K562 (cell line): ENCODE data around the gene TMEM116. TPM values are rescaled to one million over a fixed set of nuclear protein-coding genes. Genes with fewer than 3 reads are reported as not detected.
"Not testable (repeated sequence)": the region's sequence is repeated elsewhere in the genome, so short reads cannot be mapped to it uniquely, and the experiment has no call there.

Source experiments
- ATAC-seq: fragments of 200-7000 bp; cut with Tn5 transposase; 3 replicates; pipeline ENCODE4 v1.9.1; 2020; ENCODE audit warnings: moderate library complexity
- BruUV-seq: library from RNA; stranded (reverse); fragments of 400-500 nt; replicated peaks from 2 replicates; lab custom pipeline; 2021; lab: Mats Ljungman, UMichigan
- CTCF ChIA-PET: fragments of 300-600 bp; formaldehyde crosslinking; extraction: SDS; loops from one replicate; lab custom pipeline; 2021; ENCODE audit warnings: low intra/inter-chr PET ratio; lab: Yijun Ruan, JAX
- POLR2A ChIA-PET: fragments of 300-600, 350-650 bp; sonication (Branson Sonifier 250); formaldehyde crosslinking; extraction: SDS; loops from one replicate; lab custom pipeline; 2021; ENCODE audit warnings: antibody characterized with exemption, inconsistent platforms; lab: Yijun Ruan, JAX
- DNase-seq, 4 experiments: peaks; one replicate each; pipeline versions ENCODE4 v3.0.0 to v3.0.0-alpha.2; 2011 to 2018; ENCODE audit warnings: low spot score in 3 of 4, mixed read lengths in 3 of 4; ENCODE audit errors: extremely low read depth in 1 of 4
- FAIRE-seq: peaks from 2 replicates; lab custom pipeline; 2011; peaks lifted over from hg19 to GRCh38; lab: Jason Lieb, UNC
- H2AFZ ChIP-seq: 2 replicates; pipeline ENCODE4 v1.6.0; 2011; ENCODE audit warnings: low read depth, low read length, control low read depth, inconsistent platforms
- H3K27ac ChIP-seq: fragments of 200-600 bp; 3 replicates; pipeline ENCODE4 v1.8.0; 2011; ENCODE audit warnings: low read depth, mild to moderate bottlenecking, control low read depth, inconsistent platforms, low read length, moderate library complexity, mixed read lengths; ENCODE audit errors: extremely low read depth
- H3K27me3 ChIP-seq, 2 experiments: fragments of 300-600 bp in 1 of 2; 2 replicates in 1 of 2; 3 replicates in 1 of 2; pipeline versions ENCODE4 v1.6.0 to v1.8.0; 2011; ENCODE audit warnings: inconsistent platforms in 2 of 2, low read length in 2 of 2, mild to moderate bottlenecking in 1 of 2, mixed read lengths in 1 of 2, moderate library complexity in 1 of 2; ENCODE audit not compliant: control insufficient read depth in 2 of 2, insufficient read depth in 2 of 2
- H3K36me3 ChIP-seq: fragments of 300-600 bp; 3 replicates; pipeline ENCODE4 v1.8.0; 2011; ENCODE audit warnings: mild to moderate bottlenecking, low read length, inconsistent platforms; ENCODE audit not compliant: control insufficient read depth, insufficient read depth
- H3K4me1 ChIP-seq, 2 experiments: fragments of 200-600 bp in 1 of 2; replicated peaks in 1 of 2; 2 replicates in 1 of 2; 3 replicates in 1 of 2; pipeline versions ENCODE4 v1.5.1 to v1.8.0; 2011; ENCODE audit warnings: inconsistent platforms in 2 of 2, low read length in 2 of 2, mild to moderate bottlenecking in 1 of 2, mixed read lengths in 1 of 2, moderate library complexity in 1 of 2; ENCODE audit not compliant: control insufficient read depth in 2 of 2, insufficient read depth in 2 of 2
- H3K4me2 ChIP-seq: 2 replicates; pipeline ENCODE4 v1.6.1; 2011; ENCODE audit warnings: low read length, control low read depth, inconsistent platforms, mixed read lengths; ENCODE audit not compliant: insufficient read depth
- H3K4me3 ChIP-seq: fragments of 200-600 bp; sonication (generic), shearing (Covaris generic); 2 replicates; pipeline ENCODE4 v1.5.1; 2016; ENCODE audit warnings: control low read depth, inconsistent platforms
- H3K79me2 ChIP-seq: fragments of 200-600 bp; 3 replicates; pipeline ENCODE4 v1.8.0; 2011; ENCODE audit warnings: low read length, inconsistent platforms; ENCODE audit not compliant: control insufficient read depth, insufficient read depth
- H3K9ac ChIP-seq, 2 experiments: 2 replicates each; pipeline versions ENCODE4 v1.6.0 to v1.6.1; 2011; ENCODE audit warnings: low read depth in 2 of 2, low read length in 2 of 2, control low read depth in 1 of 2, inconsistent platforms in 1 of 2, mild to moderate bottlenecking in 1 of 2, mixed read lengths in 1 of 2; ENCODE audit not compliant: insufficient read depth in 1 of 2
- H3K9me1 ChIP-seq: one replicate; pipeline ENCODE4 v1.6.0; 2011; ENCODE audit warnings: inconsistent platforms, mild to moderate bottlenecking, low read length, moderate library complexity; ENCODE audit not compliant: control insufficient read depth, insufficient read depth
- H3K9me3 ChIP-seq: replicated peaks from 2 replicates; pipeline ENCODE4 v1.5.1; 2011; ENCODE audit warnings: low read depth, low read length, inconsistent platforms; ENCODE audit not compliant: control insufficient read depth, insufficient read depth
- H4K20me1 ChIP-seq: replicated peaks from 2 replicates; pipeline ENCODE4 v1.6.1; 2011; ENCODE audit warnings: low read length, inconsistent platforms, mixed read lengths; ENCODE audit not compliant: control insufficient read depth, insufficient read depth
- BCOR ChIP-seq: fragments of 450-650 bp; IDR thresholded peaks from 2 replicates; pipeline ENCODE4 v1.6.1; 2016
- KDM1A ChIP-seq, 2 experiments: fragments of 450-650 bp; IDR thresholded peaks; 2 replicates each; pipeline ENCODE4 v1.6.1; 2016; ENCODE audit warnings: mild to moderate bottlenecking in 2 of 2
- RBM25 ChIP-seq: fragments of 200-400 bp; formaldehyde crosslinking; IDR thresholded peaks from 2 replicates; pipeline ENCODE4 v1.6.1; 2018; ENCODE audit warnings: low read length, low read depth, moderate library complexity; ENCODE audit not compliant: severe bottlenecking
- ZNF146 ChIP-seq: IDR thresholded peaks from one replicate; pipeline ENCODE4 v1.6.1; 2018; ENCODE audit warnings: missing compliant biosample characterization; ENCODE audit not compliant: unreplicated experiment
- WGBS: fragments of 100-300 bp; shearing (Covaris generic); methylation state at CpG from one replicate; pipeline ENCODE4 v1.1.6; 2016; ENCODE audit warnings: low coverage, mixed read lengths; ENCODE audit not compliant: insufficient coverage; ENCODE audit errors: missing lambda C conversion rate; 5-methylcytosine and 5-hydroxymethylcytosine counted together
- in situ Hi-C: fragments of 300-500 bp; cut with MboI; formaldehyde crosslinking; loops from 4 replicates; pipeline ENCODE4 v1.15.0; 2018; ENCODE audit warnings: inconsistent platforms, mixed read lengths
- intact Hi-C: fragments of 100-400 bp; cut with micrococcal nuclease; formaldehyde crosslinking; loops from 2 replicates; pipeline ENCODE4 v1.14.2; 2022
- polyA plus RNA-seq, 8 experiments: library from polyadenylated mRNA; depleted of rRNA in 4 of 8; stranded (reverse) in 5 of 8; unstranded in 3 of 8; fragments of >200 nt; fragmentation: Nextera tagmentation in 2 of 8; fragmentation: Illumina TruSeq in 1 of 8; extraction: Ambion mirVana in 2 of 8; extraction: Trizol in 1 of 8; gene quantifications; 2 replicates each; pipeline versions ENCODE4 v1.2.1 to v1.2.3, GENCODE V29; 2011 to 2014; ENCODE audit warnings: inconsistent platforms in 1 of 8, missing spikeins in 1 of 8
- total RNA-seq, 7 experiments: library from RNA; depleted of rRNA in 6 of 7; stranded (reverse); fragments of >200 nt in 6 of 7; fragmentation: Illumina TruSeq in 2 of 7; extraction: Trizol in 2 of 7; gene quantifications; 2 replicates each; pipeline versions ENCODE4 v1.2.1 to v1.2.3, GENCODE V29; 2011 to 2021; ENCODE audit warnings: low replicate concordance in 1 of 7

The TMEM116 gene
- total and polyA plus RNA-seq, 9 of the 15 experiments (the other 6 are each of a cell fraction or from before 2014, with no cell fraction given): 5.2 to 78.6 (median 13.9) TPM

DNA sequence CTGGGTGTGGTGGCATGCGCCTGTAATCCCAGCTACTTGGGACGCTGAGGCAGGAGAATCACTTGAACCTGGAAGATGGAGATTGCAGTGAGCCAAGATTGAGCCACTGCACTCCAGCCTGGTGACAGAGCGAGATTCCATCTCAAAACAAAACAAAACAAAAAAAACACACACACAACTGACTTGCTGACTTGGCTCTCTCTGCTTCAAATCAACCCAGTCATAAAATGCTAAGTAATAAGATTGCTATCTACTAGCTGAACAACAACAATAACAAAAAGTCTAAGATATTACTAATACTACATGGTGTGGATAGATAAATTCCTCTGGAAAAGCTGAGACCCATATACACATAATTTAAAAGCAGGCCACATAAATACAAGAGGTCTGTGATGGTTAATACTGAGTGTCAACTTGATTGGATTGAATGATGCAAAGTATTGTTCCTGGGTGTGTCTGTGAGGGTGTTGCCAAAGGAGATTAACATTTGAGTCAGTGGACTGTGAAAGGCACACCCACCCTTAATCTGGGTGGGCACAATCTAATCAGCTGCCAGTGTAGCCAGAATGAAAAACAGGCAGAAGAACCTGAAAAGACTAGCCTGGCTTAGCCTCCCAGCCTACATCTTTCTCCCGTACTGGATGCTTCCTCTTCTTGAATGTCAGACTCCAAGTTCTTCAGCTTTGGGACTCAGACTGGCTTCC, 60.7 kb downstream of the TMEM116 start:
- FAIRE-seq, CTCF ChIA-PET, DNase-seq, H3K4me1 ChIP-seq, BruUV-seq, H3K9me3 ChIP-seq, H4K20me1 ChIP-seq, H3K9ac ChIP-seq, H3K79me2 ChIP-seq, POLR2A ChIA-PET, H3K4me3 ChIP-seq, H3K27ac ChIP-seq, ATAC-seq, H2AFZ ChIP-seq, intact Hi-C loops, H3K27me3 ChIP-seq, H3K36me3 ChIP-seq, H3K9me1 ChIP-seq, H3K4me2 ChIP-seq: not testable (repeated sequence)
- in situ Hi-C loops: loop anchor here (5.0 kb wide), 1 partner anchor 55 kb away; no protein-coding TSS in a partner anchor
- WGBS: 69% methylated on average over 4 of the region's 4 CpGs

DNA sequence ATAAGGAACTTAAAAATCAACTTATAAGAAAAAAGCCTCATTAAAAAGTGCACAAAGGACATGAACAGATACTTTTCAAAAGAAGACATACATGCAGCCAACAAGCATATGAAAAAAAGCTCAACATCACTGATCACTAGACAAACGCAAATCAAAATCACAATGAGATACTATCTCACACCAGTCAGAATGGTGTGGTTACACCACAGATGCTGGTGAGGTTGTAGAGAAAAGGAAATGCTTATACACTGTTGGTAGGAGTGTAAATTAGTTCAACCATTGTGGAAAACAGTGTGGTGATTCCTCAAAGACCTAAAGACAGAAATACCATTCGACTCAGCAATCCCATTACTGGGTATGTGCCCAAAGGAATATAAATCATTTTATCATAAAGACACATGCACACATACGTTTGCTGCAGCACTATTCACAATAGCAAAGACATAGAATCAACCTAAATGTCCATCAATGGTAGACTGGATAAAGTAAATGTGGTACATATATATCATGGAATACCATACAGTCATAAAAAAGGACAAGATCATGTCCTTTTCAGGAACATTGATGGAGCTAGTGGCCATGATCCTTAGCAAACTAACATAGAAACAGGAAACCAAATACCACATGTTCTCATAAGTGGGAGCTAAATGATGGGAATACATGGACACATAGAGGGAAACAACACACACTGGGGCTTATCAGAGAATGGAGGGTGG, 61.8 kb downstream of the TMEM116 start:
- BruUV-seq, H3K36me3 ChIP-seq, CTCF ChIA-PET, H3K27ac ChIP-seq, H3K79me2 ChIP-seq, H3K9ac ChIP-seq, H3K4me3 ChIP-seq, intact Hi-C loops, H3K9me3 ChIP-seq, POLR2A ChIA-PET, H2AFZ ChIP-seq, H3K4me2 ChIP-seq, DNase-seq, H4K20me1 ChIP-seq, FAIRE-seq, H3K27me3 ChIP-seq, ATAC-seq, H3K4me1 ChIP-seq, H3K9me1 ChIP-seq: not testable (repeated sequence)
- in situ Hi-C loops: loop anchor here (5.0 kb wide), 1 partner anchor 56 kb away; no protein-coding TSS in a partner anchor
- TF ChIP-seq BCOR: peak; percentile 27; the same call in 1 of the 2 replicates
- TF ChIP-seq RBM25: peak; percentile 58
- 0 out of 4 replicates have a peak, but pooled peaks of 1 of the 2 experiments have one; percentile 33 for TF ChIP-seq KDM1A (IDR thresholded peaks at IDR 0.05)
- TF ChIP-seq ZNF146 (CRISPR knock-in tag): peak; percentile 92
- 46% methylated on average over 3 of the region's 3 CpGs for WGBS
